Liver (tissue), 3 donors: ENCODE data around the gene GPR89B.

Source experiments
- EGR1 ChIP-seq, 2 donors: IDR thresholded peaks; 2 replicates each; pipeline ENCODE4 v1.6.1; 2016 to 2018; ENCODE audit warnings: antibody characterized with exemption in 2 of 2, low read depth in 2 of 2
- RAD21 ChIP-seq, 2 donors: IDR thresholded peaks; 2 replicates each; pipeline ENCODE4 v1.6.1; 2016; ENCODE audit warnings: antibody characterized with exemption in 2 of 2, mild to moderate bottlenecking in 2 of 2
- REST ChIP-seq: IDR thresholded peaks from 2 replicates; pipeline ENCODE4 v1.6.1; 2016; ENCODE audit warnings: antibody characterized with exemption, mild to moderate bottlenecking
- RXRA ChIP-seq, 2 donors: IDR thresholded peaks; 2 replicates each; pipeline ENCODE4 v1.6.1; 2017 to 2018; ENCODE audit warnings: antibody characterized with exemption in 2 of 2, mild to moderate bottlenecking in 1 of 2
- SP1 ChIP-seq: IDR thresholded peaks from 2 replicates; pipeline ENCODE4 v1.6.1; 2018; ENCODE audit warnings: antibody characterized with exemption, mild to moderate bottlenecking
- TAF1 ChIP-seq: conservative IDR thresholded peaks from 2 replicates; pipeline ENCODE4 v1.6.1; 2016; ENCODE audit warnings: antibody characterized with exemption, mild to moderate bottlenecking
- YY1 ChIP-seq: IDR thresholded peaks from 2 replicates; pipeline ENCODE4 v1.6.1; 2016; ENCODE audit warnings: antibody characterized with exemption, mild to moderate bottlenecking
- TF ChIP-seq, protein P1 (sequence below): fragments of 150-350 bp; IDR thresholded peaks from 2 replicates; pipeline ENCODE4 v1.5.1; 2017; ENCODE audit warnings: improper control_type of control experiment, low read depth, low read length; ENCODE audit not compliant: missing input control
- TF ChIP-seq, protein P2 (sequence below): IDR thresholded peaks from 2 replicates; pipeline ENCODE4 v1.6.1; 2016; ENCODE audit warnings: antibody characterized with exemption
- donor health status: healthy.
- donor health status: healthy.

DNA sequence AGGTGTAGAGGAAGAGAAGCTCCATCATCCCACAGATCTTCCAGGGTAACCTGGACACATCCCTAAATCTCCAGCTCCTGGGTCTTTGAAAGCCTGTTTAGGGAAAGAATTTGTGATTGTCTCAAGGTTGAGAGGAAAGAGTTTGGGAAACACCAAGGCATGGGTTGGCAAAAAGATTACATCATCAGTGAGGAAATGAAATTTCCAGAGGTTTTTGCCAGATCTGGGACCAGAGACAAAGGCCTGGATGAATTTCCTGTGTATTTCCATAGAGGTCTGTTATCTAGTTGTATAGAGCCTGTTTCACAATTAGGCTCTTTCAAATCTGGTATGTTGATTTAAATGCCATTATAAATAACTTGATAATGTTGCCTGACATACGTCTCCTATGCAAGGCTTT, 82.3 kb downstream of the GPR89B start:
- TF ChIP-seq RXRA (IDR thresholded peaks at IDR 0.05) (no peak), YY1 (no peak), REST (no peak), TAF1 (no peak), SP1 (no peak), RAD21 (IDR thresholded peaks at IDR 0.05) (no peak), EGR1 (IDR thresholded peaks at IDR 0.05; ENCODE audit: low read depth in 2 of 2) (no peak)
- TF ChIP-seq, protein P1, sequence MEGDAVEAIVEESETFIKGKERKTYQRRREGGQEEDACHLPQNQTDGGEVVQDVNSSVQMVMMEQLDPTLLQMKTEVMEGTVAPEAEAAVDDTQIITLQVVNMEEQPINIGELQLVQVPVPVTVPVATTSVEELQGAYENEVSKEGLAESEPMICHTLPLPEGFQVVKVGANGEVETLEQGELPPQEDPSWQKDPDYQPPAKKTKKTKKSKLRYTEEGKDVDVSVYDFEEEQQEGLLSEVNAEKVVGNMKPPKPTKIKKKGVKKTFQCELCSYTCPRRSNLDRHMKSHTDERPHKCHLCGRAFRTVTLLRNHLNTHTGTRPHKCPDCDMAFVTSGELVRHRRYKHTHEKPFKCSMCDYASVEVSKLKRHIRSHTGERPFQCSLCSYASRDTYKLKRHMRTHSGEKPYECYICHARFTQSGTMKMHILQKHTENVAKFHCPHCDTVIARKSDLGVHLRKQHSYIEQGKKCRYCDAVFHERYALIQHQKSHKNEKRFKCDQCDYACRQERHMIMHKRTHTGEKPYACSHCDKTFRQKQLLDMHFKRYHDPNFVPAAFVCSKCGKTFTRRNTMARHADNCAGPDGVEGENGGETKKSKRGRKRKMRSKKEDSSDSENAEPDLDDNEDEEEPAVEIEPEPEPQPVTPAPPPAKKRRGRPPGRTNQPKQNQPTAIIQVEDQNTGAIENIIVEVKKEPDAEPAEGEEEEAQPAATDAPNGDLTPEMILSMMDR = no peak
- TF ChIP-seq, protein P2, sequence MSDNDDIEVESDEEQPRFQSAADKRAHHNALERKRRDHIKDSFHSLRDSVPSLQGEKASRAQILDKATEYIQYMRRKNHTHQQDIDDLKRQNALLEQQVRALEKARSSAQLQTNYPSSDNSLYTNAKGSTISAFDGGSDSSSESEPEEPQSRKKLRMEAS = no peak
